Head of caudate nucleus (tissue), 42 donors: Measurements from ENCODE around the gene PLA2G2A.
"Not testable (repeated sequence)": the region's sequence is repeated elsewhere in the genome, so short reads cannot be mapped to it uniquely, and the experiment has no call there.

ENCODE experiments used
- DNase-seq, 42 donors: peaks; one replicate each; pipeline versions ENCODE4 v3.0.0 to v3.0.0-alpha.2; 2020 to 2021; ENCODE audit warnings: mixed read lengths in 7 of 42
- intact Hi-C: fragments of 100-400 bp; cut with DNase I; formaldehyde crosslinking; loops from one replicate; pipeline ENCODE4 v1.15.0; 2022

Gene PLA2G2A

GRCh38 chr1:19979494-19979977, at the start of gene PLA2G2A:
TSS of gene PLA2G2A (minus strand) at chr1:19979618. CDS start at chr1:19978773, 845 bp downstream.
- DNase-seq, result no peak

GRCh38 chr1:20028726-20029125, 49.3 kb upstream of the PLA2G2A start:
- intact Hi-C loops, result no loop called here
- no peak for DNase-seq

More at GRCh38 chr1:19979494-19979977, at the start of gene PLA2G2A:
- intact Hi-C loops, result no loop called here

- intact Hi-C loops, result no loop called here
Observed at GRCh38 chr1:20028125-20028524, 48.7 kb upstream of the PLA2G2A start.

GRCh38 chr1:20017741-20018140, 38.3 kb upstream of the PLA2G2A start:
- DNase-seq, result no peak
- intact Hi-C loops, result no loop called here

More at GRCh38 chr1:20028125-20028524, 48.7 kb upstream of the PLA2G2A start:
- DNase-seq, result no peak

- intact Hi-C loops, result no loop called here
- no peak for DNase-seq
Observed at GRCh38 chr1:20014153-20014552, 34.7 kb upstream of the PLA2G2A start.

GRCh38 chr1:20010016-20010415, 30.6 kb upstream of the PLA2G2A start:
- intact Hi-C loops, result no loop called here
- no peak for DNase-seq

GRCh38 chr1:20009212-20009611, 29.8 kb upstream of the PLA2G2A start:
- no peak for DNase-seq
- intact Hi-C loops, result no loop called here

- DNase-seq, result no peak
Observed at GRCh38 chr1:20008391-20008841, 29.0 kb upstream of the PLA2G2A start.

GRCh38 chr1:19998823-19999222, 19.4 kb upstream of the PLA2G2A start:
- DNase-seq, result not testable (repeated sequence)

More at GRCh38 chr1:20008391-20008841, 29.0 kb upstream of the PLA2G2A start:
- intact Hi-C loops, result no loop called here

GRCh38 chr1:19990689-19991088, 11.3 kb upstream of the PLA2G2A start:
- intact Hi-C loops, result no loop called here

More at GRCh38 chr1:19998823-19999222, 19.4 kb upstream of the PLA2G2A start:
- intact Hi-C loops, result not testable (repeated sequence)

GRCh38 chr1:19990182-19990582, 10.8 kb upstream of the PLA2G2A start:
- DNase-seq, intact Hi-C loops: not testable (repeated sequence)

More at GRCh38 chr1:19990689-19991088, 11.3 kb upstream of the PLA2G2A start:
- no peak for DNase-seq

- DNase-seq, result no peak
- intact Hi-C loops, result no loop called here
Observed at GRCh38 chr1:19988267-19989006, 9.0 kb upstream of the PLA2G2A start.

GRCh38 chr1:19987719-19988118, 8.3 kb upstream of the PLA2G2A start:
- intact Hi-C loops, result no loop called here
- no peak for DNase-seq

- DNase-seq, intact Hi-C loops: not testable (repeated sequence)
Observed at GRCh38 chr1:19984409-19985016, 5.1 kb upstream of the PLA2G2A start.

- DNase-seq, result no peak
- intact Hi-C loops, result no loop called here
Observed at GRCh38 chr1:19981507-19982312, 2.3 kb upstream of the PLA2G2A start.

GRCh38 chr1:19981170-19981506, 1.7 kb upstream of the PLA2G2A start:
- DNase-seq, result no peak
- intact Hi-C loops, result no loop called here

- intact Hi-C loops, result no loop called here
- no peak for DNase-seq
Observed at GRCh38 chr1:19980314-19980713, 896 bp upstream of the PLA2G2A start.

GRCh38 chr1:19978143-19978542, 1.3 kb downstream of the PLA2G2A start:
- intact Hi-C loops, result no loop called here
- no peak for DNase-seq

GRCh38 chr1:19976317-19977003, 3.0 kb downstream of the PLA2G2A start:
- DNase-seq, result no peak
- intact Hi-C loops, result no loop called here
